ENCODE measurements around the gene SLC37A4. TPM values are rescaled to one million over a fixed set of nuclear protein-coding genes. Genes with fewer than 3 reads are reported as not detected.

SLC37A4 gene
- total and polyA plus RNA-seq, 2 experiments from 2014 or later = 7.9 to 13.7 TPM

GRCh38 chr11:119025541-119025940 is 5.1 kb downstream of the SLC37A4 start:
- H3K79me2 ChIP-seq (ENCODE audit: insufficient read depth) = peaks cover 30% of the 10 kb centered on the region
- in situ Hi-C loops (cut with MboI) = no loop called here
- WGBS, 2 experiments (ENCODE audit: low coverage in 1 of 2, low lambda C conversion rate in 2 of 2, missing lambda C conversion rate in 2 of 2) = 86 to 88% methylated on average over 5 of the region's 5 CpGs

GRCh38 chr11:119025099-119025473 is 5.6 kb downstream of the SLC37A4 start:
- no peaks in the 10 kb centered on the region for H3K27me3 ChIP-seq (replicated peaks; ENCODE audit: insufficient read depth)
- peaks cover 15% of the 10 kb centered on the region for H3K36me3 ChIP-seq (ENCODE audit: low read depth)
- WGBS, 2 experiments (ENCODE audit: low coverage in 1 of 2, low lambda C conversion rate in 2 of 2, missing lambda C conversion rate in 2 of 2) = 67 to 73% methylated on average over 5 of the region's 5 CpGs
- H3K9ac ChIP-seq = no peak overlapping the region
- no peak overlapping the region for H3K4me2 ChIP-seq (ENCODE audit: unreplicated experiment)
- in situ Hi-C loops (cut with MboI) = no loop called here
- H3K9me2 ChIP-seq (ENCODE audit: insufficient read depth) = no peaks in the 10 kb centered on the region
- no peaks in the 10 kb centered on the region for H3K9me3 ChIP-seq (ENCODE audit: low read depth)
- no peak for TF ChIP-seq EZH2 (IDR thresholded peaks at IDR 0.05; ENCODE audit: insufficient read depth, poor library complexity, severe bottlenecking)
- no peak for TF ChIP-seq EZH2phosphoT487 (IDR thresholded peaks at IDR 0.05; ENCODE audit: insufficient read depth, low read depth)
- H3K27ac ChIP-seq = no peak overlapping the region
- no peak overlapping the region for H2AFZ ChIP-seq
- peaks cover 7% of the 10 kb centered on the region; the same call in 1 of the 2 replicates for H3K4me1 ChIP-seq (ENCODE audit: insufficient read depth)
- H3K79me2 ChIP-seq (ENCODE audit: insufficient read depth) = peaks cover 34% of the 10 kb centered on the region
- H3K4me3 ChIP-seq = no peak overlapping the region
- no peak for DNase-seq
- no peaks in the 10 kb centered on the region for H4K20me1 ChIP-seq (ENCODE audit: insufficient read depth)
- H3F3A ChIP-seq (ENCODE audit: insufficient read depth) = peaks cover 4% of the 10 kb centered on the region; the same call in 1 of the 2 replicates

More at GRCh38 chr11:119025541-119025940, 5.1 kb downstream of the SLC37A4 start:
- Histone ChIP-seq H3K9ac (no peak overlapping the region), H3K4me3 (no peak overlapping the region), H4K20me1 (ENCODE audit: insufficient read depth) (no peaks in the 10 kb centered on the region), H3K27me3 (replicated peaks; ENCODE audit: insufficient read depth) (no peaks in the 10 kb centered on the region), H3K9me2 (ENCODE audit: insufficient read depth) (no peaks in the 10 kb centered on the region), H3K4me2 (ENCODE audit: unreplicated experiment) (no peak overlapping the region), H3K36me3 (ENCODE audit: low read depth) (peaks cover 15% of the 10 kb centered on the region), H2AFZ (no peak overlapping the region), H3F3A (ENCODE audit: insufficient read depth) (peaks cover 4% of the 10 kb centered on the region; the same call in 1 of the 2 replicates), H3K4me1 (ENCODE audit: insufficient read depth) (0 out of 2 replicates have a peak, but pooled peaks cover 4% of the 10 kb centered on the region), H3K27ac (no peak overlapping the region), H3K9me3 (ENCODE audit: low read depth) (no peaks in the 10 kb centered on the region)
- DNase-seq = no peak
- no peak for TF ChIP-seq EZH2phosphoT487 (IDR thresholded peaks at IDR 0.05; ENCODE audit: insufficient read depth, low read depth)
- TF ChIP-seq EZH2 (IDR thresholded peaks at IDR 0.05; ENCODE audit: insufficient read depth, poor library complexity, severe bottlenecking) = no peak

GRCh38 chr11:119024430-119025098 is 6.1 kb downstream of the SLC37A4 start:
- no peaks in the 10 kb centered on the region for H4K20me1 ChIP-seq (ENCODE audit: insufficient read depth)
- TF ChIP-seq EZH2phosphoT487 (IDR thresholded peaks at IDR 0.05; ENCODE audit: insufficient read depth, low read depth) (no peak), EZH2 (IDR thresholded peaks at IDR 0.05; ENCODE audit: insufficient read depth, poor library complexity, severe bottlenecking) (no peak)
- H3K27ac ChIP-seq = no peak overlapping the region
- H3K9ac ChIP-seq = no peak overlapping the region
- peaks cover 12% of the 10 kb centered on the region; the same call in 1 of the 2 replicates for H3K4me1 ChIP-seq (ENCODE audit: insufficient read depth)
- peaks cover 40% of the 10 kb centered on the region for H3K79me2 ChIP-seq (ENCODE audit: insufficient read depth)
- H3K4me2 ChIP-seq (ENCODE audit: unreplicated experiment) = no peak overlapping the region
- H3K9me3 ChIP-seq (ENCODE audit: low read depth) = no peaks in the 10 kb centered on the region
- no peak for DNase-seq
- in situ Hi-C loops (cut with MboI) = no loop called here
- H3K36me3 ChIP-seq (ENCODE audit: low read depth) = peaks cover 15% of the 10 kb centered on the region
- no peak overlapping the region for H2AFZ ChIP-seq
- peaks cover 4% of the 10 kb centered on the region; the same call in 1 of the 2 replicates for H3F3A ChIP-seq (ENCODE audit: insufficient read depth)
- 74 to 76% methylated on average over 14 to 15 of the region's 15 CpGs for WGBS, 2 experiments (ENCODE audit: low coverage in 1 of 2, low lambda C conversion rate in 2 of 2, missing lambda C conversion rate in 2 of 2)
- H3K9me2 ChIP-seq (ENCODE audit: insufficient read depth) = no peaks in the 10 kb centered on the region
- no peak overlapping the region for H3K4me3 ChIP-seq
- no peaks in the 10 kb centered on the region for H3K27me3 ChIP-seq (replicated peaks; ENCODE audit: insufficient read depth)

GRCh38 chr11:119023741-119024140 is 6.9 kb downstream of the SLC37A4 start:
- H4K20me1 ChIP-seq (ENCODE audit: insufficient read depth) = no peaks in the 10 kb centered on the region
- peaks cover 7% of the 10 kb centered on the region; the same call in 1 of the 2 replicates for H3F3A ChIP-seq (ENCODE audit: insufficient read depth)
- H3K27me3 ChIP-seq (replicated peaks; ENCODE audit: insufficient read depth) = no peaks in the 10 kb centered on the region
- H3K4me1 ChIP-seq (ENCODE audit: insufficient read depth) = peaks cover 13% of the 10 kb centered on the region; the same call in 1 of the 2 replicates
- in situ Hi-C loops (cut with MboI) = no loop called here
- peaks cover 48% of the 10 kb centered on the region for H3K79me2 ChIP-seq (ENCODE audit: insufficient read depth)
- TF ChIP-seq EZH2 (IDR thresholded peaks at IDR 0.05; ENCODE audit: insufficient read depth, poor library complexity, severe bottlenecking) (no peak), EZH2phosphoT487 (IDR thresholded peaks at IDR 0.05; ENCODE audit: insufficient read depth, low read depth) (no peak)
- H3K9me2 ChIP-seq (ENCODE audit: insufficient read depth) = no peaks in the 10 kb centered on the region
- no peaks in the 10 kb centered on the region for H3K9me3 ChIP-seq (ENCODE audit: low read depth)
- H2AFZ ChIP-seq = no peak overlapping the region
- H3K36me3 ChIP-seq (ENCODE audit: low read depth) = peaks cover 15% of the 10 kb centered on the region
- no peak overlapping the region for H3K27ac ChIP-seq
- no peak overlapping the region for H3K4me2 ChIP-seq (ENCODE audit: unreplicated experiment)
- no peak for DNase-seq
- no peak overlapping the region for H3K9ac ChIP-seq
- no peak overlapping the region for H3K4me3 ChIP-seq

Measured in GM23248 (cell line).